Fibroblast of skin of left quadriceps (primary cell): Measurements from ENCODE around the gene SKA1.
"Not testable (repeated sequence)": the region's sequence is repeated elsewhere in the genome, so short reads cannot be mapped to it uniquely, and the experiment has no call there.

Source experiments
- DNase-seq, 2 experiments: peaks; one replicate each; pipeline ENCODE4 v3.0.0-alpha.2; 2013; ENCODE audit warnings: low read depth in 2 of 2

The SKA1 gene

DNA sequence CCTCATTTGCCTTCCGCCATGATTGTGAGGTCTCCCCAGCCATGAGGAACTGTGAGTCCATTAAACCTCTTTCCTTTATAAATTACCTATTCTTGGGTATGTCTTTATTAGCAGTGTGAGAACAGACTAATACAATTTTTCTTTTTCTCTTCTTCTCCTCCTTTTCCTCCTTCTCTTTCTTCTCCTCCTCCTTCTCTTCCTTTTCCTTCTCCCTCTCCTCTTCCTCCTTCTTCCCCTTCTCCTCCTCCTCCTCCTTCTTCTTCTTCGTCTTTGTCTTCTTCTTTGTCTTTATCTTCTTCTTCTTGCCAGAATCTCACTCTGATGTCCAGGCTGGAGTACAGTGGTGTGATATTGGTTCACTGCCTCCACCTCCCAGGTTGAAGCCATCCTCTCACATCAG lies 20.2 kb downstream of the SKA1 start:
- no peak for DNase-seq

GRCh38 chr18:50396005-50396660 lies 21.3 kb downstream of the SKA1 start:
- DNase-seq, result no peak

DNA sequence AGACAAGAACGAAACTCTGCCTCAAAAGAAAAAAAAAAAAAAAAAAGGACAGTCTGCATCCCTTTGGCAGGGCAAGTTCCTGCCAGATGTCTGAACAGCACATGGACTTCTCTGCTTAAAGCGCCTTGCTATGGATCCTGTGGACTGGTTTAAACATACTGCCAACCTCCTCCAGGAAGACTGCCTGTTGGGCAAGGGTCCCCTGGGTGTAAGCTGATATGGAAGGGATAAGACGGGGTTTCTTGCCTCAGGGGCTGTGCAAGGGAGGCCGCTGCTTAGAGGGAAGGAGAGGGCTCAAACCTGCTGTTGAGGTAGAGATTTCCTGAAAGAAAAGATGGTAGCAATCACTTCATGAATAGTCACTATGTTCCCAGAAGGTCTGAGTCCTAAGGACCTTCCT lies 22.2 kb downstream of the SKA1 start:
- DNase-seq, result no peak

DNA sequence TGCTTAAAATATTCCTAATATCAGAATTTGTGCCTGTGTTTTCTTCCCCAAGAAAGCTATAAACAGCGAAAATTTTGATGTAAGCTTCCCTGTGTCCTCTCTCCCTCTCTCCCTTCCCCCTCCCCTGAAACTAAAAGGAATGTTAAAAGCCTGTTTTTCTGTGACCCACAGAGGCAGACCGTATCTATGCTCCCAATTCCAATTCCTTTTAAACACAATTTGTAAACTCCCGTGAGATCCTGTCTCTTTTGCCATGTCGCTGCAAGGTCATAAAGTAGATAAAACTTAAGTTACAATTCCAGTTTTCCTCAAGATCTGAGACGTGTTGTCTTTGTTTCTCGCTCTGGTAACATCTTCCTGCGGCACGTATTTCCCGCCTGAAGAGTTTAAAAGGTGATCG lies 23.3 kb downstream of the SKA1 start:
- DNase-seq, result no peak

DNA sequence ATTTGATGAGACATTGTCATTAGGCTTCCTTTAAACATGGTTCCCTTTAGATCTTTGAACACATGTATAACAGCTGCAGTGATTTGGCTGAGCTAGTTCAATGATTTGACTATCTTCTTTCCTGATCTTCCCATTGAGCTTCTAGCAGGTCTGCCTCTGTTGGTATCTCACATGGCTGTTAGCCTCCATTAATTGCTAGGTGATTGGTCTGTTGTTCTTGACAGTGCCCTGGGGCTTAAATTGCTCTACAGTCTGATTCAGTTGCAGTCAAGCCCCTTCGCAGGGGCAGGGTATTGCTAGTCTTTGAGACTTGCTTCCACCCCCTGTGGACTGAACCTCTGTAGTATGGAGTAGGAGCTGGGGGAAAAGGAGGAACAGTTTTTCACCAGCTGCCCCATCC lies 24.1 kb downstream of the SKA1 start:
- DNase-seq, result no peak

DNA sequence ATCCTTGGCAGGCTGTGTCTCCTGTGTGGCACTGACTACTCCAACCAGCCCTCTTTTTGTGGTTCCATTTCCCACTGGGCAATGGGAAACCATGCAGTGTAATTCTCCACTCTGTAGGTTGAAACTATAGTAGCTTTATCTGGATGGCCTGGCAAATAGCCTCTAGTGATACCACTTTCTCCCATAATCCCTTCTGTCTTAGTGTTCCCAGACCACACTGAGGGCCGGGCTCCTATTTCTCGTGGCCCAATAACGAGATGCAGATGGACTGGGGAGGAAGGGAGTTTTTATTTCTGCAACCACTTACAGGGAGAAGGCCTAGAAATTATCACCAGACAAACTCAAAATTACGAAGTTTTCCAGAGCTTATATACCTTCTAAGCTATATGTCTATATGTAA lies 24.7 kb downstream of the SKA1 start:
- no peak for DNase-seq

GRCh38 chr18:50400438-50400837 lies 25.6 kb downstream of the SKA1 start:
- not testable (repeated sequence) for DNase-seq

GRCh38 chr18:50401295-50401694 lies 26.4 kb downstream of the SKA1 start:
- DNase-seq, result no peak

DNA sequence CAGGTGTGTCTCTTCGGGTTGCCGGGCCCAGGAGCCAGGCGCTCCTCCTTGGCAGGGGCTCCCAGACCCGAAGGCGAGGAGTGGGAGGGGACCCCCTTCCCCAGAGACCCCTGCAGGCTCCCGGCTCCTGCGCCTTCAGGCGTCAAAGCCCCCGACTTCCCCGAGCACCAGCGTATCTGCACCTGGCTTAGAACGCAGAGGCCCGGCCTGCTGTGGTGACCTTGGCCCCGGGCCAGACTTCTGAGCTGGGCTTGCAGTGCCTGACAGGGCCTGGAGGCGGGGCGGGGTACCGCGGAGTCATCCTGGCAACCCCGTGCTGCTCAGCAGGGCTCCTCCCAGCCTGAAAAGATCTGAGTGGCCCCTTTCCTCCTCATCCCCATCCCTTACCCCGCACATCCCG lies 27.0 kb downstream of the SKA1 start:
- no peak for DNase-seq

- not testable (repeated sequence) for DNase-seq
Measured at GRCh38 chr18:50404752-50405581, 30.1 kb downstream of the SKA1 start.

DNA sequence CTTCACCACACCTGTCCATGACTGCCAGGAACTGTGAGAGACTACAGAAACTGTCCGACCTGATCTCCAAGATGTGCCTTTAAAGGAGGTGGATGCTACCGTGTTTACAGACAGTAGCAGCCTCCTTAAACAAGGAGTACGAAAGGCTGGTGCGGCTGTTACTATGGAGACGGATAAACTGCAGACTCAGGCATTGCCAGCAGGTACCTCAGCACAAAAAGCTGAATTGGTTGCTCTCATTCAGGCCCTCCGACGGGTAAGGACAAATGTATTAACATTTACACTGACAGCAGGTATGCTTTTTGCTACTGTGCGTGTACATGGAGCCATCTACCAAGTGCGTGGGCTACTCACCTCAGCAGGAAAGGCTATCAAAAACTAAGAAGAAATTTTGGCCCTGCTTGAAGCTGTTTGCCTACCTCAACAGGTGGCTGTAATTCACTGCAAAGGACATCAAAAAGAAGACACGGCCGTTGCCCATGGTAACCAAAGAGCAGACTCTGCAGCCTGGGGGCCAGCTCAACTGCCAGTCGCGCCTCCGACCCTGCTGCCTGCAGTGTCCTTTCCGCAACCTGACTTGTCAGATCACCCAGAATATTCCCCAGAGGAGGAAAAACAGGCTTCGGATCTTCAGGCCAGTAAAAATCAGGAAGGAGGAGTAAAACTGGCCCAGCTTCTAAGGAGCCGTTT lies 30.9 kb downstream of the SKA1 start:
- DNase-seq, result no peak

DNA sequence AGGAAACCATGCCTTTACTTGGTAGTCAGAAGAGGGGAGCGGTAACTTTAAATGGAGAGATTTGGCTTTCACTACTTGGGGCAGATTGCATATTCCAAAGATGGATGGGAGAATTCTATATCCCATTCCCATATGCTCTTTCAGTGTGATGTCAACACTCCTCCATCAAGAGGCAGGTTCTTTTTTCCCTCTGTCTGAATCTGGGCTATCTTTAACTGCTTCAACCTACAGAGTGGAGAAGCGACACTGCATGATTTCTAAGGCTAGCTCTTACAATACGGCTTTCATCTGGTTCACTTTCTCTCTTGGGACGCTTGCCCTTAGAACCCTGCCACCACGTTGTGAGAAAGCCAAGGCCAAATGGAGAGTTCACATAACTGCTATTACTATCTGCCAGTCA lies 34.4 kb downstream of the SKA1 start:
- no peak for DNase-seq

GRCh38 chr18:50410008-50410407 lies 35.2 kb downstream of the SKA1 start:
- DNase-seq, result no peak

DNA sequence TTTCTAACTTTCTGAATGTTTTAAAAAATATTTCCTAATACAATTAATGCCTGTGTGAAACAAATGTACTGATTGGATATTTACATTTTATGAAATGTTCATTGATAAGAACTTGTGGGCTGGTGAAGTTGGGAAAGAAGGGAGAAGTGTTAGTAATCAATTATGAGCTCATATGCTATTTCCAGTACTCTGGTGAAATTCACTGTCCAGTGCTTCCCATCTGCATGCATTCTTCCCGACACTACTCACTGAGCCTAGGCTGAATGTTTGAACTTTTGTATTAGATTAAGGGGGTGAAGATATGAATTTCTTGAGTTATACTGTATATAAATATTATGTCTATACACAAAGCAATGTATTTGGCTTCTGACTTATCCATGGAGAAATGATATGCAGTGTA lies 36.0 kb downstream of the SKA1 start:
- no peak for DNase-seq

DNA sequence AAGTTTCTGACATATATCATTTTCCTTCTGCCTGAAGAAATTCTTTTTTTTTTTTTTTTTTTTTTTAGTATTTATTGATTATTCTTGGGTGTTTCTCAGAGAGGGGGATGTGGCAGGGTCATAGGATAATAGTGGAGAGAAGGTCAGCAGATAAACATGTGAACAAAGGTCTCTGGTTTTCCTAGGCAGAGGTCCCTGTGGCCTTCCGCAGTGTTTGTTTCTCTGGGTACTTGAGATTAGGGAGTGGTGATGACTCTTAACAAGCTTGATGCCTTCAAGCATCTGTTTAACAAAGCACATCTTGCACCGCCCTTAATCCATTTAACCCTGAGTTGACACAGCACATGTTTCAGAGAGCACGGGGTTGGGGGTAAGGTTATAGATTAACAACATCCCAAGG lies 42.0 kb downstream of the SKA1 start:
- DNase-seq, result not testable (repeated sequence)

- not testable (repeated sequence) for DNase-seq
Measured at GRCh38 chr18:50417705-50418104, 42.9 kb downstream of the SKA1 start.

DNA sequence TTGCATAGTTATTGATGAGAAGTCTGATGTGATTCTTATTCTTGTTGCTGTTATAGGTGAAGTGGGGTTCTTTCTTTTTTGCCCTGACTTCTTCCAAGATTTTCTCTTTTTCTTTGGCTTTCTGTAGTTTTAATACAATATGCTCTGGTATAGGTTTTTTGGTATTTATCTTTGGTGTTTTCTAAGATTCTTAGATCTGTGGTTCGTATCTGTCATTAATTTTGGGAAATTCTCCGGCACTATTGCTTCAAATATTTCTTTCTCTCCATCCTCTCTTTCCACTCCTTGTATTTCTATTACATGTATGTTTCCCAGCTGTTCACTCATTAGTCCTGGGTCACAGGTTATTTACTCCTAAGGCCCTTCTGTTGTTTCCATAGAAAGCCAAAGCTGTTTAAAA lies 43.8 kb downstream of the SKA1 start:
- no peak for DNase-seq

DNA sequence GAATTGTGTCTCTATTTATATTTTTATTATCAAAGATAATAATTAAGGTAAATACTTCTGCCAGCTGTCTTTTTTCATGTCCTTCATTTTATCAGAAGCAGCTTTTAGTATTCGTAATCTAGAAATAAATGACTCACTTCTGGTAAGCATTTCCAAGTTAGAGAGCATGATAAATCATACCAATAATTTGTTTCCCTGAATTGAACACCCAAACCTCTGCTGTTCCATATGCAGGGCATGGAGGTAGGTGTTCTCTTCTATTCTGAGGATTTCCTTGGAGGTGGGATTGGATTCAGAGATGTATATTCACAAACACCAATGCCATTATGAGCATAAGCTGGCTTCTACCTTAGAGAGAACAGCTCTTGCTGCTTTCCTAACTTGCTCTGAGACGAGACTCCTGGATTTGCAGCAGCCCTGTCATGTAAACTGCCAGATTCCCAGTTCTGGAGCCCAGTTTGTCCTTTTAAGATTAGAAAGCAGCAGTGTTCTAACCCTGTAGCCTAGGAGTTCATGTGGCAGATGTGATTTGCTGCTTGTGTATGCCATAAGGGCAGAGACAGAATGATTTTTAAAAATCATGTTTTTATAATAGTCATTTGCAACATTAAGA lies 47.5 kb downstream of the SKA1 start:
- no peak for DNase-seq

GRCh38 chr18:50424877-50425690 lies 50.2 kb downstream of the SKA1 start:
- DNase-seq, result no peak

DNA sequence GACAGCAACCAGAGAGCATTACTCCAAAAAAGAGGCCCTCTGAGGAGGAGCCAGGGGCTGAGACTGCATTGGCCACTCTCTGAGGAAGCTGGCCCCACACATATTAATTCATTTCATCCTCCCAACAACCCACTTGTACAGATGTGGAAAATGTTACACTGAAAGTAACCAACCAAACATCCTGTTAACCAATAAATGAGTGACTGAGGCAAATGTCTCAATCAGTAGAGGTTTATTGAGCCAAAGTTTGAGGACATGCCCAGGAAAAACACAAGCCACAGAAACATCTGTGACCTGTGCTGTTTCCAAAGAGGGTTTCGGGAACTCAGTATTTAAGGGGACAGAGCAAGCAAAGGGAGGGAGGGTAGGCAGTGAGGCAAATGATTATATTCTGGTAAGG lies 53.0 kb downstream of the SKA1 start:
- DNase-seq, result no peak

- DNase-seq, result no peak
Measured at GRCh38 chr18:50428531-50429206, 53.8 kb downstream of the SKA1 start.
